CD14-positive monocyte (primary cell): ENCODE measurements around the gene ARID1B. TPM values are rescaled to one million over a fixed set of nuclear protein-coding genes. Genes with fewer than 3 reads are reported as not detected.
A peak's percentile ranks its signal among the peaks of the same experiment; 100 is the strongest.

Experiments
- DNase-seq, 3 donors: peaks; one replicate each; pipeline ENCODE4 v3.0.0-alpha.2; 2011 to 2022
- H2AFZ ChIP-seq: 2 replicates; pipeline ENCODE4 v1.6.0; 2012; ENCODE audit warnings: mild to moderate bottlenecking, low read depth, low read length, inconsistent platforms; ENCODE audit not compliant: insufficient read depth, poor library complexity, severe bottlenecking
- H3K27ac ChIP-seq, 2 donors: 1 replicate in 1 of 2; 2 replicates in 1 of 2; pipeline ENCODE4 v1.5.1; 2012 to 2013; ENCODE audit warnings: low read length in 2 of 2, control low read depth in 1 of 2, inconsistent platforms in 1 of 2, low read depth in 1 of 2, mild to moderate bottlenecking in 1 of 2
- H3K27me3 ChIP-seq, 2 donors: one replicate each; pipeline versions ENCODE4 v1.6.0 to v1.6.1; 2011 to 2013; ENCODE audit warnings: low read length in 2 of 2; ENCODE audit not compliant: control insufficient read depth in 2 of 2, insufficient read depth in 2 of 2
- H3K36me3 ChIP-seq, 2 donors: replicated peaks in 1 of 2; 1 replicate in 1 of 2; 2 replicates in 1 of 2; pipeline versions ENCODE4 v1.5.1 to v1.6.1; 2012 to 2013; ENCODE audit warnings: low read length in 2 of 2, control low read depth in 1 of 2, inconsistent platforms in 1 of 2, mild to moderate bottlenecking in 1 of 2; ENCODE audit not compliant: insufficient read depth in 2 of 2, control insufficient read depth in 1 of 2
- H3K4me1 ChIP-seq, 2 donors: 1 replicate in 1 of 2; 2 replicates in 1 of 2; pipeline versions ENCODE4 v1.5.1 to v1.6.1; 2012 to 2013; ENCODE audit warnings: low read length in 2 of 2, control low read depth in 1 of 2, inconsistent platforms in 1 of 2, mild to moderate bottlenecking in 1 of 2, moderate library complexity in 1 of 2; ENCODE audit not compliant: insufficient read depth in 2 of 2, control insufficient read depth in 1 of 2
- H3K4me2 ChIP-seq: replicated peaks from 2 replicates; pipeline ENCODE3; 2012; ENCODE audit warnings: low read length, moderate library complexity, mild to moderate bottlenecking; ENCODE audit not compliant: poor library complexity, severe bottlenecking; ENCODE audit errors: extremely low read depth
- H3K4me3 ChIP-seq, 3 experiments: fragments of 200-600 bp in 1 of 3; sonication (generic) in 1 of 3; replicated peaks in 1 of 3; 1 replicate in 2 of 3; 2 replicates in 1 of 3; pipeline ENCODE4 v1.5.1; 2011 to 2013; ENCODE audit warnings: low read length in 3 of 3, mild to moderate bottlenecking in 3 of 3, control low read depth in 2 of 3, low read depth in 2 of 3, inconsistent platforms in 1 of 3, moderate library complexity in 1 of 3
- H3K79me2 ChIP-seq: 2 replicates; pipeline ENCODE4 v1.6.0; 2012; ENCODE audit warnings: mild to moderate bottlenecking, control low read depth, inconsistent platforms, low read length, moderate library complexity; ENCODE audit not compliant: insufficient read depth
- H3K9ac ChIP-seq: 2 replicates; pipeline ENCODE4 v1.6.0; 2017; ENCODE audit warnings: low read length, mild to moderate bottlenecking; ENCODE audit not compliant: insufficient read depth, poor library complexity, severe bottlenecking
- H3K9me3 ChIP-seq, 2 donors: replicated peaks in 1 of 2; 1 replicate in 1 of 2; 2 replicates in 1 of 2; pipeline versions ENCODE4 v1.5.1 to v1.6.1; 2012 to 2013; ENCODE audit warnings: low read length in 2 of 2, control low read depth in 1 of 2; ENCODE audit not compliant: control insufficient read depth in 1 of 2, insufficient read depth in 1 of 2
- H4K20me1 ChIP-seq: 2 replicates; pipeline ENCODE4 v1.6.0; 2012; ENCODE audit warnings: mild to moderate bottlenecking, low read length, control low read depth, moderate library complexity; ENCODE audit not compliant: insufficient read depth
- H3K27ac Mint-ChIP-seq, 7 donors: one replicate each; pipeline ENCODE4 v1.8.0; 2020; ENCODE audit warnings: mild to moderate bottlenecking in 7 of 7, mixed read lengths in 7 of 7, moderate library complexity in 6 of 7, inconsistent platforms in 2 of 7
- H3K27me3 Mint-ChIP-seq, 3 donors: one replicate each; pipeline ENCODE4 v1.8.0; 2021 to 2022; ENCODE audit warnings: low read depth in 3 of 3, mild to moderate bottlenecking in 3 of 3, mixed read lengths in 3 of 3, moderate library complexity in 3 of 3, inconsistent platforms in 1 of 3
- H3K36me3 Mint-ChIP-seq, 2 donors: one replicate each; pipeline ENCODE4 v1.8.0; 2020; ENCODE audit warnings: mixed read lengths in 2 of 2, inconsistent platforms in 1 of 2, mild to moderate bottlenecking in 1 of 2
- H3K4me1 Mint-ChIP-seq: one replicate; pipeline ENCODE4 v1.8.0; 2020; ENCODE audit warnings: mild to moderate bottlenecking, mixed read lengths
- H3K4me3 Mint-ChIP-seq, 2 donors: one replicate each; pipeline ENCODE4 v1.8.0; 2020; ENCODE audit warnings: mild to moderate bottlenecking in 2 of 2, mixed read lengths in 2 of 2, moderate library complexity in 1 of 2
- H3K9me3 Mint-ChIP-seq, 7 donors: one replicate each; pipeline ENCODE4 v1.8.0; 2020 to 2022; ENCODE audit warnings: mixed read lengths in 7 of 7, mild to moderate bottlenecking in 6 of 7, moderate library complexity in 6 of 7, inconsistent platforms in 2 of 7
- WGBS: methylation state at CpG from one replicate; pipeline ENCODE4 v1.1.5; 2013; ENCODE audit warnings: missing lambda C conversion rate; ENCODE audit not compliant: insufficient coverage; 5-methylcytosine and 5-hydroxymethylcytosine counted together
- intact Hi-C, 2 donors: fragments of 100-400 bp; cut with micrococcal nuclease; formaldehyde crosslinking; loops; one replicate each; pipeline versions ENCODE4 v1.15.0 to v1.15.1; 2023
- polyA plus RNA-seq, 3 donors: library from polyadenylated mRNA; depleted of rRNA in 1 of 3; unstranded in 2 of 3; stranded (reverse) in 1 of 3; fragments of 300-500 nt in 2 of 3; fragments of >200 nt in 1 of 3; fragmentation: Illumina TruSeq in 2 of 3; gene quantifications; 1 replicate in 2 of 3; 2 replicates in 1 of 3; pipeline ENCODE4 v1.2.3, GENCODE V29; 2012 to 2021
- TF ChIP-seq, protein P1 (sequence below): fragments of 200-600 bp; IDR thresholded peaks from one replicate; pipeline ENCODE4 v1.8.0; 2022; ENCODE audit warnings: antibody characterized with exemption, mild to moderate bottlenecking

The ARID1B gene
- polyA plus RNA-seq, 3 donors = 3.2 to 22.1 (median 3.8) TPM

GRCh38 chr6:157226761-157227160, 449.6 kb downstream of the ARID1B start:
- H3K27ac ChIP-seq = no peak overlapping the region
- H3K4me3 ChIP-seq = no peak overlapping the region
- H3K36me3 Mint-ChIP-seq = peaks cover 0 to 6% of the 10 kb centered on the region in 2 donors
- peaks cover 0 to 6% of the 10 kb centered on the region in 2 donors for H3K27me3 ChIP-seq
- H3K27ac Mint-ChIP-seq = no peak overlapping the region
- no peaks in the 10 kb centered on the region for H4K20me1 ChIP-seq
- 91% methylated on average over 3 of the region's 4 CpGs for WGBS
- H3K4me2 ChIP-seq = no peak overlapping the region
- H3K4me1 ChIP-seq = peaks cover 17 to 18% of the 10 kb centered on the region in 2 donors
- H3K4me1 Mint-ChIP-seq = peaks cover 19% of the 10 kb centered on the region
- peaks cover 0 to 3% (median 0%) of the 10 kb centered on the region in 7 donors for H3K9me3 Mint-ChIP-seq
- no peak for DNase-seq
- no peaks in the 10 kb centered on the region for H3K79me2 ChIP-seq
- H3K9ac ChIP-seq = no peak overlapping the region
- H3K4me3 Mint-ChIP-seq = no peak overlapping the region
- TF ChIP-seq, protein P1, sequence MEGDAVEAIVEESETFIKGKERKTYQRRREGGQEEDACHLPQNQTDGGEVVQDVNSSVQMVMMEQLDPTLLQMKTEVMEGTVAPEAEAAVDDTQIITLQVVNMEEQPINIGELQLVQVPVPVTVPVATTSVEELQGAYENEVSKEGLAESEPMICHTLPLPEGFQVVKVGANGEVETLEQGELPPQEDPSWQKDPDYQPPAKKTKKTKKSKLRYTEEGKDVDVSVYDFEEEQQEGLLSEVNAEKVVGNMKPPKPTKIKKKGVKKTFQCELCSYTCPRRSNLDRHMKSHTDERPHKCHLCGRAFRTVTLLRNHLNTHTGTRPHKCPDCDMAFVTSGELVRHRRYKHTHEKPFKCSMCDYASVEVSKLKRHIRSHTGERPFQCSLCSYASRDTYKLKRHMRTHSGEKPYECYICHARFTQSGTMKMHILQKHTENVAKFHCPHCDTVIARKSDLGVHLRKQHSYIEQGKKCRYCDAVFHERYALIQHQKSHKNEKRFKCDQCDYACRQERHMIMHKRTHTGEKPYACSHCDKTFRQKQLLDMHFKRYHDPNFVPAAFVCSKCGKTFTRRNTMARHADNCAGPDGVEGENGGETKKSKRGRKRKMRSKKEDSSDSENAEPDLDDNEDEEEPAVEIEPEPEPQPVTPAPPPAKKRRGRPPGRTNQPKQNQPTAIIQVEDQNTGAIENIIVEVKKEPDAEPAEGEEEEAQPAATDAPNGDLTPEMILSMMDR = no peak
- H3K27me3 Mint-ChIP-seq = peaks cover 24 to 31% (median 28%) of the 10 kb centered on the region in 3 donors
- intact Hi-C loops = no loop called here
- H3K36me3 ChIP-seq = no peaks in the 10 kb centered on the region
- no peak overlapping the region for H2AFZ ChIP-seq
- no peaks in the 10 kb centered on the region for H3K9me3 ChIP-seq

- Mint-ChIP-seq H3K9me3 (peaks cover 0 to 3% (median 0%) of the 10 kb centered on the region in 7 donors), H3K4me1 (peaks cover 16% of the 10 kb centered on the region), H3K36me3 (peaks cover 0 to 4% of the 10 kb centered on the region in 2 donors), H3K27me3 (peaks cover 19 to 26% (median 23%) of the 10 kb centered on the region in 3 donors), H3K4me3 (no peak overlapping the region), H3K27ac (no peak overlapping the region)
- H3K9ac ChIP-seq = no peak overlapping the region
- intact Hi-C loops = no loop called here
- H3K27me3 ChIP-seq = peaks cover 0 to 6% of the 10 kb centered on the region in 2 donors
- H3K4me2 ChIP-seq = no peak overlapping the region
- no peak overlapping the region for H3K4me3 ChIP-seq
- no peak overlapping the region for H2AFZ ChIP-seq
- no peak for DNase-seq
- no peaks in the 10 kb centered on the region for H3K9me3 ChIP-seq
- TF ChIP-seq, protein P1 = peak; percentile 23
- H4K20me1 ChIP-seq = no peaks in the 10 kb centered on the region
- WGBS = 84% methylated on average over 30 of the region's 36 CpGs
- H3K4me1 ChIP-seq = peaks cover 10 to 11% of the 10 kb centered on the region in 2 donors
- H3K27ac ChIP-seq = no peak overlapping the region
- H3K36me3 ChIP-seq = no peaks in the 10 kb centered on the region
- H3K79me2 ChIP-seq = no peaks in the 10 kb centered on the region
These were observed 450.3 kb downstream of the ARID1B start for GRCh38 chr6:157227202-157228166.
